ENCODE measurements around the gene CACNA1H. TPM values are rescaled to one million over a fixed set of nuclear protein-coding genes. Genes with fewer than 3 reads are reported as not detected.

CACNA1H gene
- total RNA-seq, 1 donor from 2014 or later, result 15.4 TPM

DNA sequence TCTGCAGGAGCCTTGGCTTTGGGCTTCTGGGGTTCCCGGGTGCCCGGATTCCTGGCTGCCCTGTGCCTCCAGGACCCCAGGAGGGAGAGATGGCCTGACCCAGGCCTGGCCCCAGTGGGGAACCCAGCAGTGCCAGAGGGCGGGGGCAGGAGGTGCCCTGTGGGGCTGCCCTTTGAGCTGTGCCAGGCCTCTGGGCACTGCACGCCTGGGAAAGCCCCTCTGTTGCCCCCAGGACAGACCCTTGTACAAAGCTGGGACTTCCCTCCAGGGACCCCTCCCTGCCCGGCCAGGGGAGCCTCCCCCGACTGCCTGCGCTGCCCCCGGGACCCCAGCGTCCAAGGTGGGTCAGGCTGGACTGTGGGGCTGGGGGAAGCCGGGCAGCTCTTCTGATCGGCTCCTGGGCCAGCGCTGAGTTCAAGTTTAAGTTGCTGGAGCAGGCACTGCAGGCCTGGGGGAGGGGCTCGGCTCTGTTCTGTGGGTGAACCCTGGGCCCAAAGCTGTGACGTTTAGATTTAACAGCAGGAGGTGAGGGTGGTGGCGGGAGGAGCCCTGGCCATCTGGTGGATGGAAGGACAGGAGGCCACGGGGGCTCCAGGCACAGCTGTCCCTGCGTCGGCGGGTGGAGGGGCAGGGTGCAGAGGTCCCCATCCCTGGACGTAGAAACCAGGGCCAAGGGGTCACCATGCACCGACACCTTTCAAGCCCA is 29.2 kb upstream of the CACNA1H start:
- no peak for DNase-seq

DNA sequence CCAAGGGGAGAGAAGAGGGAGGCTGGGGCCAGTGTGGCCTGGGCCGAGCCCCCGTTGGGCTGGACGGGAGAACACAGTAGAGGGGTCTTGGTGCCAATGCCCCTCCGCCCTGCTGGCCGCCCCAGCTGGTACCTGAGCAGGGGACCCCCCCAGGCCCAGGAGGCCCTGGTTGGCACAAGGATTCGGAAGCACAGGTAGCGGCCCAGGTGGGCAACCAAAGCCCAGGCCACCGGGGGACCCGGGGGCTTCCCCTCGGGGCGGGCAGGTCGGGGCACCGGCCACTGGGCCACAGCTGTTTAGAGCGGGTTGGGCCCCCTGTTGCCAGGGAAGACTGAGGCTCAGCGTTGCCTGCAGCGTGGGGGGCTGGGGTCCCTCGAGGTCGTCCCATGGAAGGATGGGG is 28.6 kb upstream of the CACNA1H start:
- no peak for DNase-seq

GRCh38 chr16:1124795-1125194 is 28.1 kb upstream of the CACNA1H start:
- DNase-seq, result no peak

DNA sequence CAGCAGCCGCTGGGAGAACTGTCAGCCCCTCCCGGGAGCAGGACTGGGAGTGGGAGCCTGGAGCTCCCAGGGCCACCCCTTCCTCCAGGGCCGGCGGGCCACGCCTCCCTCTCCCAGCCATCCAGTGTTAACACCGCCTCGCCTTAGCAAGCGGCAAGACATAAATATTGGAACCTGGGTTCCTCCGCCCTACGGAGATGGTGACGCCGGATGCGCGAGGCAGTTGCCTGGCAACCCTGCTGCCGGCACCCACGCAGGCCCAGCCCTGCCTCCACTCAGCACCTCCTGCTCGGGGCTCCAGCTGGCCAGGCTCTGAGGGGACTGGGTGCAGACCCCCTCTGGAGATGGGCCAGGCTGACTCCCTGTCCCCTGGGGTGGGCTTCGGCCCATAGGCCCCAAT is 27.4 kb upstream of the CACNA1H start:
- DNase-seq, result peak; percentile 67

GRCh38 chr16:1126044-1126443 is 26.9 kb upstream of the CACNA1H start:
- no peak for DNase-seq

GRCh38 chr16:1126586-1126985 is 26.3 kb upstream of the CACNA1H start:
- no peak for DNase-seq

GRCh38 chr16:1127101-1127500 is 25.8 kb upstream of the CACNA1H start:
- no peak for DNase-seq

DNA sequence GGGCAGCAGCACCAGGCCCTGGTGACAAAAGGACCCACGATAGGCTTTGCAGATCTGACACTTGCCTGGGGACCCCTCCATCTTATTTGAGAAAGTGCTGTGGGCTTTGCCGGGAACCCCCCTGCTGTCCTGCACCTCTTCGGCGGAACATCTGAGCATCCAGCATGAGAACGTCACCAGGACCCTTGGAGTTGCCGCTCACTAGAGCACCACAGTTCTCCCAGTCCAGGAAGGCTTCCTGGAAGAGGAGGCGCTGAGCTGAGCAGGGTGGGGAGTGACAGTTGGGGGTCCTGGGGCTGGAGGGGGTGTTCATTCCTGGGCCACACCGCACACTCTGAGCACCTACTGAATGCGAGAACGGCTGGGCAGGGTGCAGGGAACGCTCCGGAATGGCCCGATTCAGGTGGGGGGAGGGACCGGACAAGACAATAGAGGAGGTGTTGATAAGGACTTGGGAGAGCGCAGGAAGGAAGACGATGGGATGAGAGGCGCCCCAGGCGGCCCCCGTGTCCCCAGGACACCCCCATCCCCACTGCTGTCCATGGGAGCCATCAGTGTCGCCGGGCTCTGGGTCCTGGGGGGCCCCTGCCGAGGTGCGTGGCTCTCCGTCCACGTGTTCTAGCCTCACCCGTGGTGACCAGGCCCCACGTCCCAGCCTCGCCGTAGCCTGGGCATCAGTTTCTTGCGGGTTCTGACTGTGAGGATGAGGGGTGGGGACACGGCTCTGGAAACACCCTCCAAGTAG is 24.8 kb upstream of the CACNA1H start:
- no peak for DNase-seq

DNA sequence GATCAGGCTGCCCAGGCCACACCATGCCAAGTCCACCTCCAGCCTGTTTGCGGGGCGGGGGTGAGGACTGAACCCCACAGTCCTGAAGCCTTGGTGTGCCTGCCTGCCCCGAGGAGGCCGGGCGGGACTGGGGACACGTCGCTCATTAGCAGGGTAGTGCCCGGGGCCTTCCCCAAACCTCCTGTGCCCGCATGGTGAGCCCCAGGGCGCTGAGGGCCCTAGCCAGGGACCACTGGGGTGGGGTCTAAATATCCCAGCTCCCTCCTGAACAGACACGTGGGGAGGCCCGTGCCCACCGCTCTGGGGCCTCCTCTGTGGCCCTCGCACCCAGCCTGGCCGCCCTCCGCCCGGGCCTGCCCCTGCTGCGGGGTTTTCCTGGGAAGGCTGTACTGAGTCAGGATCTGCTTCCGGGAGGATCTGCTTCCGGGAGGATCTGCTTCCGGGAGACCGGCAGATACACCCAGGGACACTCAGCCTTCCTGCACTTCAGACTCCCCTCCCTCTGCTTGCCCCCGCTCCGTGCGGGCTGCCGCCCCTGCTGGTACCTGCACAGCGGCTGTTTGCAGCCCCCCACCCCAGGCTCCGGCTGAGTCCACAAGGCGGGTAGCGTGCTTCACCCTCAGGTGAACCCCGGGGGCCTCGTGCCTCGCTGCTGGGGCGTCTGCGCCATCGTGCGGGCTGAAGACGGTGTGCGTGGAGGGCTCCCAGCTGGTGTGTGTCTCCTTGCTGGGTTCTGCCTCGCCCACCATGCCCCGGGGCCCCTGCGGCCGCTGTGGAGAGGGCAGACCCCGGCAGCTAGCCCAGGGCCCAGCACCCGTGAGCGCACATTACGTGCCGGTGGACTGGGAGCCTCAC is 23.6 kb upstream of the CACNA1H start:
- DNase-seq, result no peak

- no peak for DNase-seq
Measured at GRCh38 chr16:1130382-1130781, 22.5 kb upstream of the CACNA1H start.

DNA sequence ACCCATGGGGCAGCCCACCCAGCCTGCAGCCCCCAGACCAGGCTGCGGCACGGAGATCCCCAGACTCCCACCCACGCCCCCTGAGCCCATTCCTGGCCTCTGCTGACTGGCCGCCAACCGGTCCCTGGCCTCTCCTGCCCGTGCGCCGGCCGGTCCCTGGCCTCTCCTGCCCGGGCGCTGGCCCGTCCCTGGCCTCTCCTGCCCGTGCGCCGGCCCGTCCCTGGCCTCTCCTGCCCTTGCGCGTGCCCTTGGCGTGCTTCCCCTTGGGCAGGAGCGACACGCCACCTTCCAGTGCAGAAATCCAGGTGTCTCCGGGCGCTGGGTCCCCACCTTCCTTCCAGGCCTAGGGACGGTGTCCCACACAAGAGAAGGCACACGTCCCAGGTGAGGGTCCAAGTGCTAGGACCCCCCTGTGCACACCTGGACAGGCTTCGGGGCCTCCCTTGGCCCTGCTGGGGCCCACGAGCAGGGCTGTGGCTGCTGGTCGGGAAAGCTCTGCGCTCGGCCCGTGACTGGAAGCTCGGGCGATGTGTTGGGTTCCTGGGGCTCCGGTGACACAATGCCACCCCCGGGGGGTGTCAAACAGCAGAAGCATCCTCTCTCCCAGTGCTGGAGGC is 21.4 kb upstream of the CACNA1H start:
- DNase-seq, result no peak

GRCh38 chr16:1132431-1132830 is 20.5 kb upstream of the CACNA1H start:
- DNase-seq, result no peak

DNA sequence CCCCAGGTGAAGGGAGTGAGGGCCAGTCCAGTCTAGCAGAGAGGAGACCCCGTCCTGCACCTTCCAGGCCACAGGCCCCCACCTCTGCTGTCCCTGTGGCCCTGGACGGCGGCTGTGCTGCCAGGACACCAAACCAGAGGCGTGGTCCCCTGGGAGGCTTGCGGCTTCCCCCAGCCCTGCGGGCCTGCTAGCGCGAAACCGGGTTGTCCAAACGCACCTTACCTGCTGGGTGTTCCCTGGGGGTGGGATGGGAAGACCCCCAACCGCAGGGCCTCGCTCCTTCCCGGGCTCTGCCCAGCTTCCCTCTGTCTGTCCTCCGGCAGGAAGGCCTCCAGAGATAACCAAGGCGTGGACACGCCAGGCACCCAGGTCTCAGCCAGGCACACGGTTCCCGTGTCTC is 19.6 kb upstream of the CACNA1H start:
- no peak for DNase-seq

DNA sequence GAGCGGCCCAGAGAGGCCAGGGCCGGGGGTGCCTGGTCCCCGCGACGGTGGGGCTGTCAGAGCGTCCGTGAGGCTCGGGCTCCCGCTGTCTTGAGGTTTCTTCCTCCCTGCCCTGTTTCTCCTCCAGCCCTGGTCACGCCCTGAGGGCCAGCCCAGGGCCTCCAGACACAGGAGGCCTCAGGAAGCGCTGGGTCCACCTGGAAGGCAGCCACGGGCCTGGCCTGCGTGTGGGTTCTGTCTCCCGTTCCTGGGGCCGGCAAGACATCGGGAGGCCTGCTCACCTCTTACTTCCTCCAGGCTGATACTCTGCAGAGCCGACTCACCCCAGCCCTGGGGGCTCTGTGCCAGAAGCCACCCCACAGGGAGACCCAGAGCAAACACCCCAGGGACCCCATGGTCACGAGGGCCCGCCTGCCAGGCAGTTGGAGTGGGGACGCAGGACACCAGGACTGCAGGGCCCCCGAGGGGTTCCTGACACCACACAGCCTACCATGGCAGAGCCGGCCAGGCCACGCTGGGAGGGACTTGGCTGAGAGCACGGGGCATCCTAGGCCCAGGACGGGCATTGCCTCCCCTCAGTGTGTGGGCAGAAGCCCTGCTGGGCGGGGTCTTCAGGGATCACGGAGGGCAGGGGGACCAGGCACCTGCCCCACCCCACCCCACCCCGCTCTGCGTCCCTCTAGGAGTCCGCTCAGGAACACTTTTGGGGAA is 18.9 kb upstream of the CACNA1H start:
- DNase-seq, result no peak

- no peak for DNase-seq
Measured at GRCh38 chr16:1134776-1135458, 18.0 kb upstream of the CACNA1H start.

GRCh38 chr16:1135459-1135825 is 17.5 kb upstream of the CACNA1H start:
- DNase-seq, result no peak

DNA sequence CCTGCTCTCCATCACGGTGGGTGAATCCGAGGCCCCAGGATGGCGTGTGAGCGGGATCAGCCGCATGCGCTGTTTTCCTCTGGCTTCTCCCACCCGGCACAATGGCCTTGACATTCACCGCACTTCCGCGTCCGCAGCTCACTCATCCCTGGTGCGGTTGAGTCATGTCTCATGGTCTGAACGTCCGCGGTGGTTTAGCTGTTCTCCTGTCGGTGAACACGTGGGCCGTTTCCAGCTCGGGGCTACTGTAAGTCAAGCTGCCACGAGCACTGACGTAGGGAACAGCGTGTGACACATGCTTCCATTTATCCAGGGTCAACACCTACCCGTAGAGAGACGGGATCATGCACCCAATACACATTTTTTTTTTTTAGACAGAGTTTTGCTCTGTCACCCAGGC is 15.3 kb upstream of the CACNA1H start:
- no peak for DNase-seq

DNA sequence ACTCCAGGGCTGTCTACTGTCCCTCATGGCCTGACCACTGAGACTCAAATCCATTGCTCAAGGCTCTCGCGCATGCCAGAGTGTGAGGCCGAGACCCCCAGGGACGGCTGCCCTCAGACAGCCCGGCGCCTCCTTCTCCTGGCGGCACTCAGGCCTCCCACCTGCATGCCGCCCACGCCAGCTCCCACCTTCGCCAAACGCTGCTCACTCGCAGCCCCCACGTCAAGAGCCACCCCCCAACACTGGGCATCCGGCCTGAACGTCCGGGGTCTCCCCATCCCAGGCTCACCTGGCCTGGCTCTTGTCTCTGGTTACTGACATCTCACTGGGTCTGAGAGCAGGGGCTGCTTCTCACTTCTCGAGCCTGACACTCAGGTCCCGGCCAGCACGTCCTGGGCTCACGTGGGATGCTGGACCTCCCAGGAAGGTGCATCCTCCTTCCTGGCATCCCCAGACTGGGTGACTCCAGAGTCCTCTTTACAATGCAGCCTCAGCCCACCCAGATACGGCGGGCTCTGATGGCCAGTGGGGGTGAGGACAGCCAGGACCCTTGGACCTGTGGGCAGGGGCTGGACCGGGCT is 12.2 kb upstream of the CACNA1H start:
- no peak for DNase-seq

- no peak for DNase-seq
Measured at GRCh38 chr16:1141191-1141590, 11.7 kb upstream of the CACNA1H start.

- DNase-seq, result no peak
Measured at GRCh38 chr16:1141716-1142115, 11.2 kb upstream of the CACNA1H start.

GRCh38 chr16:1142911-1143310 is 10.0 kb upstream of the CACNA1H start:
- DNase-seq, result no peak

Measured in occipital lobe (tissue), 2 donors.